H1 (cell line): Measurements from ENCODE around the gene LIMK2. TPM values are rescaled to one million over a fixed set of nuclear protein-coding genes. Genes with fewer than 3 reads are reported as not detected.

Experiments
- CHD7 ChIP-seq: fragments of 300-600 bp; sonication (generic); IDR thresholded peaks from 2 replicates; pipeline ENCODE4 v1.7.1; 2012; ENCODE audit warnings: low read length, moderate library complexity, mild to moderate bottlenecking, inconsistent platforms; ENCODE audit not compliant: insufficient replicate concordance
- POLR2A ChIP-seq, 2 experiments: IDR thresholded peaks; 1 replicate in 1 of 2; 2 replicates in 1 of 2; pipeline ENCODE4 v1.6.1; 2011; ENCODE audit warnings: low read depth in 2 of 2, low read length in 2 of 2, mild to moderate bottlenecking in 2 of 2; ENCODE audit errors: control extremely low read depth in 1 of 2
- RXRA ChIP-seq: IDR thresholded peaks from 2 replicates; pipeline ENCODE4 v1.6.1; 2011; ENCODE audit warnings: low read depth, mild to moderate bottlenecking, low read length, moderate library complexity; ENCODE audit not compliant: insufficient read depth
- polyA plus RNA-seq, 7 experiments: library from polyadenylated mRNA; depleted of rRNA in 3 of 7; stranded (reverse) in 5 of 7; unstranded in 2 of 7; fragments of >200 nt in 5 of 7; fragments of 200-250 nt in 2 of 7; gene quantifications; 1 replicate in 5 of 7; 2 replicates in 1 of 7; 4 replicates in 1 of 7; pipeline versions ENCODE4 v1.2.1 to v1.2.3, GENCODE V29; 2011 to 2013; ENCODE audit warnings: missing spikeins in 2 of 7, mixed read lengths in 2 of 7
- total RNA-seq: library from RNA; stranded (reverse); fragmentation: NEBNext Ultra II Directional; extraction: Animal tissue kit (Norgen Biotek cat#: 25700); gene quantifications from 2 replicates; pipeline ENCODE4 v1.2.1, GENCODE V29; 2021

LIMK2 gene
- total and polyA plus RNA-seq, 2 of the 8 experiments (the other 6 are each of a cell fraction or from before 2014, with no cell fraction given), result 13.2 to 37.6 TPM

GRCh38 chr22:31275018-31275417, 62.9 kb downstream of the LIMK2 start (continued):
- no peak for TF ChIP-seq CHD7
- no peak for TF ChIP-seq POLR2A (IDR thresholded peaks at IDR 0.05; ENCODE audit: control extremely low read depth in 1 of 2, low read depth in 2 of 2, low read length in 2 of 2)
- no peak for TF ChIP-seq RXRA
